ENCODE measurements around the gene DNAJB4.

DNA sequence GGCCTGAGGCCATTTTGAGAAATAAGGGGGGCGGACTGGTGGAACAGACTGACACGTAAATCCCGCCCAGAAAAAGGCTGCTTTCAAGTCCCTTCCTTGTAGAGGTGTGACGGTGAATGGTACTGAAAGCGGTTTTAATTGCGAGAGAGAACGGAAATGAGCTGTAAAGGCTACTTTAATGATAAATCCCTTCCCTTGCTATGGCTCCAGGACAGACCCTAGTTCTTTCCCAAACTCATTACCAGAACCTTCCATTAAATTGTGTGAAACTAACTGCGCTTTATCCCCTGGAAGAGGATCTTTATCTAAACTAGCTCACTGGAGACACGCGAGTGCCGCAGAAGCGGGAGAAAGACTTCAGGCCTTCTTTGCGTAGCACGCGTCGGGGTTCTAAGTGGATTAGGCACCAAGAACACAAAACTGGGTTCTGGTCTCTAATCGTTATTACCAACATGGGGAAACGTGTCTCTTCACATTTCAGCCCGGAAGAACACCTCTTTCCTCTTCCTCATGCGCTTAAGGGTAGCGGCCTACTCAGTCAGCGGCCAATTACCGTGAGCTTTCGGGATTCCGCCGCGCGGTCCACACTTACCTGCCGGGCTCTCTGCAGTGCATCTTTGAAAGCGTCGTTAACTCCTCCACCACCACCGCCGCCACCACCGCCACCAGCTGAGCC, 26.3 kb upstream of the DNAJB4 start:
- peak; percentile 28 for TF ChIP-seq EZH2phosphoT487 (IDR thresholded peaks at IDR 0.05)
- TF ChIP-seq, protein P1, sequence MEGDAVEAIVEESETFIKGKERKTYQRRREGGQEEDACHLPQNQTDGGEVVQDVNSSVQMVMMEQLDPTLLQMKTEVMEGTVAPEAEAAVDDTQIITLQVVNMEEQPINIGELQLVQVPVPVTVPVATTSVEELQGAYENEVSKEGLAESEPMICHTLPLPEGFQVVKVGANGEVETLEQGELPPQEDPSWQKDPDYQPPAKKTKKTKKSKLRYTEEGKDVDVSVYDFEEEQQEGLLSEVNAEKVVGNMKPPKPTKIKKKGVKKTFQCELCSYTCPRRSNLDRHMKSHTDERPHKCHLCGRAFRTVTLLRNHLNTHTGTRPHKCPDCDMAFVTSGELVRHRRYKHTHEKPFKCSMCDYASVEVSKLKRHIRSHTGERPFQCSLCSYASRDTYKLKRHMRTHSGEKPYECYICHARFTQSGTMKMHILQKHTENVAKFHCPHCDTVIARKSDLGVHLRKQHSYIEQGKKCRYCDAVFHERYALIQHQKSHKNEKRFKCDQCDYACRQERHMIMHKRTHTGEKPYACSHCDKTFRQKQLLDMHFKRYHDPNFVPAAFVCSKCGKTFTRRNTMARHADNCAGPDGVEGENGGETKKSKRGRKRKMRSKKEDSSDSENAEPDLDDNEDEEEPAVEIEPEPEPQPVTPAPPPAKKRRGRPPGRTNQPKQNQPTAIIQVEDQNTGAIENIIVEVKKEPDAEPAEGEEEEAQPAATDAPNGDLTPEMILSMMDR (IDR thresholded peaks at IDR 0.05) = no peak
